GM12878 (cell line): ENCODE measurements around the gene SPATA19.

ENCODE experiments used
- BACH1 ChIP-seq: fragments of 450-650 bp; IDR thresholded peaks from 2 replicates; pipeline ENCODE4 v1.6.1; 2017; ENCODE audit warnings: mild to moderate bottlenecking, borderline replicate concordance
- CEBPB ChIP-seq, 2 experiments: fragments of 150-350 bp in 1 of 2; IDR thresholded peaks; 2 replicates each; pipeline ENCODE4 v1.6.1; 2012 to 2014; ENCODE audit warnings: low read depth in 2 of 2, low read length in 2 of 2, borderline replicate concordance in 1 of 2, inconsistent platforms in 1 of 2
- CTCF ChIP-seq, 3 experiments: IDR thresholded peaks in 2 of 3; conservative IDR thresholded peaks in 1 of 3; 2 replicates each; pipeline ENCODE4 v1.5.1; 2011; ENCODE audit warnings: low read depth in 3 of 3, low read length in 3 of 3, mild to moderate bottlenecking in 3 of 3, control low read depth in 2 of 3, moderate library complexity in 2 of 3, inconsistent platforms in 1 of 3, mixed read lengths in 1 of 3; ENCODE audit not compliant: control insufficient read depth in 2 of 3, insufficient read depth in 1 of 3; ENCODE audit errors: extremely low read depth in 1 of 3
- EP300 ChIP-seq, 2 experiments: fragments of 150-350 bp in 1 of 2; IDR thresholded peaks; 2 replicates each; pipeline ENCODE4 v1.6.1; 2011 to 2012; ENCODE audit warnings: low read depth in 2 of 2, low read length in 2 of 2, borderline replicate concordance in 1 of 2, improper control_type of control experiment in 1 of 2, inconsistent platforms in 1 of 2; ENCODE audit not compliant: control insufficient read depth in 1 of 2
- MAX ChIP-seq: IDR thresholded peaks from 2 replicates; pipeline ENCODE4 v1.6.1; 2012; ENCODE audit warnings: low read depth, low read length, improper control_type of control experiment
- MEF2A ChIP-seq: IDR thresholded peaks from 2 replicates; pipeline ENCODE4 v1.6.1; 2011; ENCODE audit warnings: low read depth, mild to moderate bottlenecking, low read length, moderate library complexity; ENCODE audit not compliant: insufficient read depth
- NRF1 ChIP-seq: conservative IDR thresholded peaks from 2 replicates; pipeline ENCODE4 v1.6.1; 2011; ENCODE audit warnings: mild to moderate bottlenecking, low read depth, low read length, improper control_type of control experiment
- RAD21 ChIP-seq: IDR thresholded peaks from 2 replicates; pipeline ENCODE4 v1.6.1; 2011; ENCODE audit warnings: mild to moderate bottlenecking, low read depth, low read length, moderate library complexity; ENCODE audit not compliant: insufficient read depth
- RAD51 ChIP-seq: fragments of 450-650 bp; IDR thresholded peaks from 2 replicates; pipeline ENCODE4 v1.6.1; 2016; ENCODE audit warnings: moderate library complexity, mild to moderate bottlenecking, inconsistent platforms
- SREBF1 ChIP-seq: IDR thresholded peaks from 2 replicates; pipeline ENCODE4 v1.6.1; 2012; ENCODE audit warnings: mild to moderate bottlenecking, low read length
- TAF1 ChIP-seq: IDR thresholded peaks from 2 replicates; pipeline ENCODE4 v1.6.1; 2011; ENCODE audit warnings: mild to moderate bottlenecking, low read depth, low read length, borderline replicate concordance
- TCF12 ChIP-seq: IDR thresholded peaks from 2 replicates; pipeline ENCODE4 v1.6.1; 2011; ENCODE audit warnings: low read depth, mild to moderate bottlenecking, low read length

- no peak for TF ChIP-seq RAD51
- no peak for TF ChIP-seq MAX
- TF ChIP-seq TAF1, result no peak
- no peak for TF ChIP-seq RAD21
- no peak for TF ChIP-seq MEF2A
- no peak for TF ChIP-seq TCF12
- no peak for TF ChIP-seq CTCF (IDR thresholded peaks at IDR 0.05 in 2 of 3, conservative IDR thresholded peaks at IDR 0.05 in 1 of 3; ENCODE audit: control insufficient read depth in 2 of 3, extremely low read depth in 1 of 3, insufficient read depth in 1 of 3, low read depth in 3 of 3, low read length in 3 of 3)
- TF ChIP-seq NRF1, result no peak
- TF ChIP-seq EP300 (IDR thresholded peaks at IDR 0.05; ENCODE audit: borderline replicate concordance in 1 of 2, control insufficient read depth in 1 of 2, low read depth in 2 of 2, low read length in 2 of 2), result no peak
- no peak for TF ChIP-seq CEBPB (IDR thresholded peaks at IDR 0.05; ENCODE audit: borderline replicate concordance in 1 of 2, low read depth in 2 of 2, low read length in 2 of 2)
- no peak for TF ChIP-seq BACH1
- TF ChIP-seq SREBF1, result no peak
These were observed 3.3 kb downstream of the SPATA19 start for GRCh38 chr11:133842053-133842452.
